GM19328 (cell line): Measurements from ENCODE around the gene SCNN1G.
"Not testable (repeated sequence)": the region's sequence is repeated elsewhere in the genome, so short reads cannot be mapped to it uniquely, and the experiment has no call there.

Experiments used
- ATAC-seq: cut with Tn5 transposase; IDR thresholded peaks from one replicate; pipeline ENCODE4 v1.9.1; 2021; ENCODE audit warnings: mild to moderate bottlenecking, moderate library complexity; ENCODE audit not compliant: unreplicated experiment

Gene SCNN1G

GRCh38 chr16:23248261-23249194 is 66.0 kb downstream of the SCNN1G start:
- no peak for ATAC-seq

- no peak for ATAC-seq
These were observed 67.3 kb downstream of the SCNN1G start for GRCh38 chr16:23249830-23250229.

GRCh38 chr16:23252310-23252709 is 69.8 kb downstream of the SCNN1G start:
- no peak for ATAC-seq

GRCh38 chr16:23253650-23254049 is 71.1 kb downstream of the SCNN1G start:
- not testable (repeated sequence) for ATAC-seq

GRCh38 chr16:23254338-23254737 is 71.8 kb downstream of the SCNN1G start:
- no peak for ATAC-seq

- no peak for ATAC-seq
These were observed 72.5 kb downstream of the SCNN1G start for GRCh38 chr16:23255000-23255399.

- no peak for ATAC-seq
These were observed 73.9 kb downstream of the SCNN1G start for GRCh38 chr16:23256440-23256839.

GRCh38 chr16:23257682-23258081 is 75.1 kb downstream of the SCNN1G start:
- no peak for ATAC-seq

GRCh38 chr16:23258919-23259237 is 76.3 kb downstream of the SCNN1G start:
- ATAC-seq, result no peak
